A549 (cell line): ENCODE results near the gene USP46.
A peak's percentile ranks its signal among the peaks of the same experiment; 100 is the strongest.

Experiments used
- CEBPB ChIP-seq, 2 experiments: fragments of >200 bp in 1 of 2; sonication (Bioruptor Twin) in 1 of 2; formaldehyde crosslinking in 1 of 2; IDR thresholded peaks; 2 replicates each; pipeline ENCODE4 v1.6.1; 2012 to 2016
- POLR2A ChIP-seq: IDR thresholded peaks from 2 replicates; pipeline ENCODE4 v1.6.1; 2012; ENCODE audit warnings: mild to moderate bottlenecking, low read length
- TF ChIP-seq, protein P1 (sequence below): fragments of >200 bp; sonication (Bioruptor Twin); formaldehyde crosslinking; IDR thresholded peaks from 3 replicates; pipeline ENCODE4 v1.5.1; 2016

GRCh38 chr4:52659001-52659721 is at the start of gene USP46:
- TF ChIP-seq, protein P1, sequence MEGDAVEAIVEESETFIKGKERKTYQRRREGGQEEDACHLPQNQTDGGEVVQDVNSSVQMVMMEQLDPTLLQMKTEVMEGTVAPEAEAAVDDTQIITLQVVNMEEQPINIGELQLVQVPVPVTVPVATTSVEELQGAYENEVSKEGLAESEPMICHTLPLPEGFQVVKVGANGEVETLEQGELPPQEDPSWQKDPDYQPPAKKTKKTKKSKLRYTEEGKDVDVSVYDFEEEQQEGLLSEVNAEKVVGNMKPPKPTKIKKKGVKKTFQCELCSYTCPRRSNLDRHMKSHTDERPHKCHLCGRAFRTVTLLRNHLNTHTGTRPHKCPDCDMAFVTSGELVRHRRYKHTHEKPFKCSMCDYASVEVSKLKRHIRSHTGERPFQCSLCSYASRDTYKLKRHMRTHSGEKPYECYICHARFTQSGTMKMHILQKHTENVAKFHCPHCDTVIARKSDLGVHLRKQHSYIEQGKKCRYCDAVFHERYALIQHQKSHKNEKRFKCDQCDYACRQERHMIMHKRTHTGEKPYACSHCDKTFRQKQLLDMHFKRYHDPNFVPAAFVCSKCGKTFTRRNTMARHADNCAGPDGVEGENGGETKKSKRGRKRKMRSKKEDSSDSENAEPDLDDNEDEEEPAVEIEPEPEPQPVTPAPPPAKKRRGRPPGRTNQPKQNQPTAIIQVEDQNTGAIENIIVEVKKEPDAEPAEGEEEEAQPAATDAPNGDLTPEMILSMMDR, result no peak
- TF ChIP-seq POLR2A (peak; percentile 43), CEBPB (IDR thresholded peaks at IDR 0.05) (no peak)
